Astrocyte of the cerebellum (primary cell): ENCODE measurements around the gene RASAL1.
"Not testable (repeated sequence)": the region's sequence is repeated elsewhere in the genome, so short reads cannot be mapped to it uniquely, and the experiment has no call there.

ENCODE experiments used
- DNase-seq: peaks from one replicate; pipeline ENCODE4 v3.0.0-alpha.2; 2011; ENCODE audit warnings: low read depth
- H3K4me3 ChIP-seq: 2 replicates; pipeline ENCODE4 v1.5.1; 2011; ENCODE audit warnings: mild to moderate bottlenecking, low read depth, low read length, moderate library complexity
- in situ Hi-C: cut with HindIII; loops from 2 replicates; pipeline ENCODE4 v1.10.0; 2017; ENCODE audit warnings: low sequenced_read_pairs
- TF ChIP-seq, protein P1 (sequence below): IDR thresholded peaks from 2 replicates; pipeline ENCODE4 v1.5.1; 2012; ENCODE audit warnings: low read length, low read depth, moderate library complexity, mild to moderate bottlenecking; ENCODE audit errors: missing control alignments

RASAL1 gene

DNA sequence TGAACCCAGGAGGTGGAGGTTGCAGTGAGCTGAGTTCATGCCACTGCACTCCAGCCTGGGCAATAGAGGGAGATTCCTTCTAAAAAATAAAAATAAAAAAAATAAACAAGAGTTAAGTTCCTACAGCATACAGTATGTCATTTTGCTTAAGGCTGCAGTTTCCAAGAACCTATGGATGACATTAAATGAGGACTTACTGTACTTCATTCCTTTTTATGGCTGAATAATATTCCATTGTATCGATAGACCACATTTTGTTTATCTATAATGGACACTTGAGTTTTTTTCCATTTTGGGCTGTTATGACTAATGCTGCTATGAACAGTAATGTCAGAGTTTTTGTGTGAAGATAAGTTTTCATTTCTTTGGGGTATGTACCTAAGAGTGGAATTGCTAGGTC lies 17.4 kb downstream of the RASAL1 start:
- DNase-seq: no peak
- TF ChIP-seq, protein P1, sequence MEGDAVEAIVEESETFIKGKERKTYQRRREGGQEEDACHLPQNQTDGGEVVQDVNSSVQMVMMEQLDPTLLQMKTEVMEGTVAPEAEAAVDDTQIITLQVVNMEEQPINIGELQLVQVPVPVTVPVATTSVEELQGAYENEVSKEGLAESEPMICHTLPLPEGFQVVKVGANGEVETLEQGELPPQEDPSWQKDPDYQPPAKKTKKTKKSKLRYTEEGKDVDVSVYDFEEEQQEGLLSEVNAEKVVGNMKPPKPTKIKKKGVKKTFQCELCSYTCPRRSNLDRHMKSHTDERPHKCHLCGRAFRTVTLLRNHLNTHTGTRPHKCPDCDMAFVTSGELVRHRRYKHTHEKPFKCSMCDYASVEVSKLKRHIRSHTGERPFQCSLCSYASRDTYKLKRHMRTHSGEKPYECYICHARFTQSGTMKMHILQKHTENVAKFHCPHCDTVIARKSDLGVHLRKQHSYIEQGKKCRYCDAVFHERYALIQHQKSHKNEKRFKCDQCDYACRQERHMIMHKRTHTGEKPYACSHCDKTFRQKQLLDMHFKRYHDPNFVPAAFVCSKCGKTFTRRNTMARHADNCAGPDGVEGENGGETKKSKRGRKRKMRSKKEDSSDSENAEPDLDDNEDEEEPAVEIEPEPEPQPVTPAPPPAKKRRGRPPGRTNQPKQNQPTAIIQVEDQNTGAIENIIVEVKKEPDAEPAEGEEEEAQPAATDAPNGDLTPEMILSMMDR: no peak
- in situ Hi-C loops: no loop called here
- no peak overlapping the region for H3K4me3 ChIP-seq

DNA sequence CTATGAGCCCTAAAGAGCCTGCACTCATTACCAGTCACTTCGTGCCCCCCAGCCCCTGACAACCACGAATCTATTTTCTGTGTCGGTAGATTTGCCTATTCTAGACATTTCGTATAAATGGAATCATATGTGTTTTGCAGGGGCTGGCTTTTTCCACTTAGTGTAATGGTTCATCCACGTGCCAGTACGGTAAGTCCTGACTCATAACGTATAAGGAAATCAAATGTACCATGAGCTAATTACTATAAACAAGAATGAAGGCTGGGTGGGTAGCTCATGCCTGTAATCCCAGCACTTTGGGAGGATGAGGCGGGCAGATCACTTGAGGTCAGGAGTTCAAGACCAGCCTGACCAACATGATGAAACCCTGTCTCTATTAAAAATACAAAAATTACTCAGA lies 17.9 kb downstream of the RASAL1 start:
- H3K4me3 ChIP-seq, DNase-seq, in situ Hi-C loops: not testable (repeated sequence)

DNA sequence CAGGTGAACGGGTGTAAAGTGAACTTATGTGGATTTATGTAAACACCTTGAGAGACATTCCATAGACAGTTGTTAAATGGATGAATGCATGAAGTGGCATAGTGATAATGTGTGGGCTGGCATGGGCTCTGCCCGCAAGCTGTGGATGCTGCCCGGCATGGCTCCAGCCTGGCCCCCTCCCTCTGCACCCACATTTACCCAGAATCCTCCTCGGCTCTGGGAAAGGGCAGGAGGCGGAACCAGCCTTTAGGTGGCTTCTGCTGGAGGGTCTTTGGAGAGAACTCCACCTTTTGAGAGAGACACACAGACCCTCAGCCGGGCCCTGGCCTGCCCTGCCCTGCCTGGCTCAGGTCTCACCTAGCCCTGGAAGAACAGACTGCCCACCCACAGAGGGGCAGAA lies 18.7 kb downstream of the RASAL1 start:
- no peak overlapping the region for H3K4me3 ChIP-seq
- in situ Hi-C loops: no loop called here
- DNase-seq: no peak
- TF ChIP-seq, protein P1: no peak

DNA sequence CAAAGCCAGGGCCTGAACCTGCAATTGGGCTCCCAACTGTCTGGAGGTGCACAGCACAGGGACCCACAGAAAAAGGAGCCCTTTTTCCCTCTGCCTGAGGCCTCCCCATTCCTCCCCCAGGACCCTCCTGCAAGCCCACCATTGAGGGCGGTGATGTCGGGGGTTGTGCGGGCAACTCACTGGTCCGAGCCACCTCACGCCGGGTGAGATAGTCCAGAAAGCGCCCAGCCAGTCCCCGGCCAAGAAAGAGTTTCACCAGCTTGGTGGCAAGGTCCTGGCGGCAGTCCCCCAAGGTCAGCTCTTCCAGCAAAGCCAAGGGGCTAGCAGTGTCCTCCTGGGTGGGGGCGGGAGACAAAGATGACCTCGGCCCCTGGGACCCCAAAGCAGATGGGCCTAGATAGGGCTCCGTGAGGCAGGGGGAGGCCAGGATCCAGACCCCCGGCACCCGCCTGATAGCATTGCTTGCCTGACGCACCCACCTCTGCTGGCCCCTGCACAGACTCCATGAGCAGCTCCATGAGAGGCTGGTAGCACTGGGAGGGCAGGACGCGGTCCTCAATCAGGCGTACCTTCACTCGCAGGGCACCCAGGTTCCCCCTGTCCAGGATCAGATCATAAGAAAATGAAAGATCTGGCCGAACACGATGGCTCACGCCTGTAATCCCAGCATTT lies 20.0 kb downstream of the RASAL1 start:
- DNase-seq: no peak
- TF ChIP-seq, protein P1: no peak
- in situ Hi-C loops: no loop called here
- H3K4me3 ChIP-seq: no peak overlapping the region

DNA sequence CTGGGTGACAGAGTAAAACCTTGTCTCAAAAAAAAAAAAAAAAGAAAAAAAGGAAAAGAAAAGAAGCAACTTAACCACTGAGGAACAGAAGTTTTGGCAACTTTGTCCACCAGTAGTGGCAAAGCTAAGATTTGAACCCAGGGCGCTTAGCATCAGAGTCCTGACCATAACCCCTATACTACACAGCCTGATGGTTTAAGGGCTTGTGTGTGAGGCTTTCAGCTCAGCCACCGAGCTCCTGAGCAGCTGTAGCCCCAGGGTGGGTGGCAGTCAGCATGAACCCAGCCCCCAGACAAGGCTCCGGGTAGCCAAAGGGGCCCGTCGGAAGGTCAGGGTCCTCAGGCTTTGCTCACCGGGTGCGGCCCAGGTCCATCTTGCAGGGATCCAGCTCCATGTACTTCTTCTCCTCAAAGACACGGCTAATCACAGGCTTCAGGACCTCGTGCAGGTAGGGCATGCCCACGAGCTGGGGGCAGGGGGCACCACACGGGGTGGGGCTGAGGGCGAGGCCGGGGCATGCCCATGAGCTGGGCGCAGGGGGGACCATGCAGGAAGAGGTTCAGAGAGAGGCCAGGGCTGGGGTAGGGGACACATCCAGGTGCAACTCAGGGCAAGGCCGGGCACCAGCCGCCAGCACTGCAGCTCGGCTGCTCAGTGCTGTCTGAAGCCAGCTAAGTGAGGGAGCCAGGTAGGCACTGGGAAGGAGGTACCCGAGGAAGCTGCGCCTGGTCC lies 20.9 kb downstream of the RASAL1 start:
- TF ChIP-seq, protein P1: no peak
- in situ Hi-C loops: no loop called here
- H3K4me3 ChIP-seq: no peak overlapping the region
- no peak for DNase-seq

DNA sequence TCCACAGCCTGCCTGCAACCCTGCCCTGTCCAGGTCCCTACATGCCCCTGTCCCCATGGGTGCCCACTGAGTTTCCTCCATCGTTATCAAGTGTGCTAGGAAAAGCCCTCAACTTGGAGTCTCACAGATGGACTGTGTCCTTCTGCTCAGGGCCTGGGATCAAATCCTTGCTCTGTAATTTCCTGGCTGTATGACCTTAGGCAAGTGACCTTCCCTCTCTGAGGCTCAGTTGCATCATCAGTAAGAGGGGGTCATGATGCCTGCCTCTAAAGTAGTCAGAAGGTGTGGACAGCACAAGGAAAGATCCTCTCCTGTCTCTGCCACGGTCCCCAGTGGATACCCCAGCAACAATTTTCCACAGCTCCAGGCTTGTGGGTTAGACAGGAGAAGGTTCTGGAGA lies 22.2 kb downstream of the RASAL1 start:
- TF ChIP-seq, protein P1: no peak
- in situ Hi-C loops: no loop called here
- H3K4me3 ChIP-seq: no peak overlapping the region
- DNase-seq: no peak
